Left renal cortex interstitium (tissue), 4 donors: Measurements from ENCODE around the gene ZNF454. TPM values are rescaled to one million over a fixed set of nuclear protein-coding genes. Genes with fewer than 3 reads are reported as not detected.
A peak's percentile ranks its signal among the peaks of the same experiment; 100 is the strongest.

Source experiments
- DNase-seq, 4 donors: peaks; one replicate each; pipeline ENCODE4 v3.0.0-alpha.2; 2013; ENCODE audit warnings: low read depth in 4 of 4, low spot score in 2 of 4, missing footprints in 1 of 4
- polyA plus RNA-seq, 4 donors: library from polyadenylated mRNA; unstranded; fragments of 120-200 nt; gene quantifications; one replicate each; pipeline ENCODE4 v1.2.1, GENCODE V29; 2013; ENCODE audit not compliant: insufficient read length in 4 of 4

Gene ZNF454
- 10 to 100 TPM in 1 of 4 donors, 1 to 10 TPM in 3; 5.1 to 10.6 (median 7.0) TPM for polyA plus RNA-seq

GRCh38 chr5:178940569-178941360 lies at the start of gene ZNF454:
Gene ZNF454 (plus strand): TSS chr5:178941198. CDS start chr5:178942792, 1,594 bp downstream.
- DNase-seq: peak; percentile 89 to 95 (median 92)

- peak; percentile 41 to 66 (median 49) for DNase-seq
Observed at GRCh38 chr5:178895615-178896571, 45.1 kb upstream of the ZNF454 start, which contains the start of gene ZFP2. Gene ZFP2 (plus strand): TSS chr5:178895913. CDS start chr5:178931314, 35,401 bp downstream.

DNA sequence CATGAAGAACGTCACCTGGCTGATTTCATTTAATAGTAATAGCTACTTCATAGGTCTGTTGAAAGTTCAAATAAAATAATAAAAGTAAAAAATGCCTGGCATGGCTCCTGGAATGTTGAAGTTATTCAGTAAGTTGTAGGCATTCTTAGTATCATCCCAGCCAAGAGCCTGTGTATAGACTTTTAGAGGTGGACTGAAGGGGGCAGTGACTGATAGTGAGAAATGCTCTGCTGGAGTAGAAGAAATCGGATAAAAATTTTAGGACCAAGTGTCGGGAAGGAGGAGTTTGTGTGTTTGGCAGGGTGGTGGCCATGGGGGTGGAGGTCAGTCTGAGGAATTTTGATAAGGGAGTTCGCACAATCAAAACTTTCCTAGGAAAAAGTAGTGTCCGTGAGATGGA lies 41.7 kb upstream of the ZNF454 start:
- DNase-seq: no peak

DNA sequence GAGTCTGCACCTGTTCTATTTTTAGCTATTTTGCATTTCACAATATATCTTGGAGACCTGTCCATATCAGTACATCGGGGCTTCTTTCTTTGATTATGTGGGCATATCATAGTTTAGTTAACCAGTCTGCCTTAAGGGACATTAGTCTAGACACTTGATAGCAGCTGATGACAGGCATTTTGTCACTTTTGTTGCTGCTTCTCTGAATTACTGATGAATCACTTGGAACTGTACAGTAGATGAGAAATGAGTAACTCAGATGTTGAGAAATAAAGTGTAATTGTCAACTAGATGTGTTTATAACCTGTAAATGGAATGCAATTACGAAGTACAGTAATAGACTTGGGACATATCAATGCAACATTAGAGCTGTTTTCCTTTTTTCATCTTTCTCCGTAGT lies 38.1 kb upstream of the ZNF454 start:
- no peak for DNase-seq

DNA sequence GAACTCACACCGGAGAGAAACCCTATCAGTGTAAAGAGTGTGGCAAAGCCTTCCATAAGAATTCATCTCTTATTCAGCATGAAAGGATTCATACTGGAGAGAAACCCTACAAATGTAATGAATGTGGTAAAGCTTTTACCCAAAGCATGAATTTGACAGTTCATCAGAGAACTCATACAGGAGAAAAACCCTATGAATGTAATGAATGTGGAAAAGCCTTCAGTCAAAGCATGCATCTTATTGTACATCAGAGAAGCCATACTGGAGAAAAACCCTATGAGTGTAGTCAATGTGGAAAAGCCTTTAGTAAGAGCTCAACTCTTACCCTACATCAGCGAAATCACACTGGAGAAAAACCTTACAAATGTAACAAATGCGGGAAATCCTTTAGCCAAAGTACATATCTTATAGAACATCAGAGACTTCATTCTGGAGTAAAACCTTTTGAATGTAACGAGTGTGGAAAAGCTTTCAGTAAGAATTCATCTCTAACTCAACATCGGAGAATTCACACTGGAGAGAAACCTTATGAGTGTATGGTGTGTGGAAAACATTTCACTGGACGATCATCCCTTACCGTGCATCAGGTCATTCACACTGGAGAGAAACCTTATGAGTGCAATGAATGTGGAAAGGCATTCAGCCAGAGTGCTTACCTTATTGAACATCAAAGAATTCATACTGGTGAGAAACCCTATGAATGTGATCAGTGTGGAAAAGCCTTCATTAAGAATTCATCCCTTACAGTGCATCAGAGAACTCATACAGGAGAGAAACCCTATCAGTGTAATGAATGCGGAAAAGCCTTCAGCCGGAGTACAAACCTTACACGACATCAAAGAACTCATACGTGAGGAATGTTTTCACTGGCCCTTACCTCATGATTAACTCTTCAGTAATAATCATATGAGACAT lies 8.9 kb upstream of the ZNF454 start:
- no peak for DNase-seq

DNA sequence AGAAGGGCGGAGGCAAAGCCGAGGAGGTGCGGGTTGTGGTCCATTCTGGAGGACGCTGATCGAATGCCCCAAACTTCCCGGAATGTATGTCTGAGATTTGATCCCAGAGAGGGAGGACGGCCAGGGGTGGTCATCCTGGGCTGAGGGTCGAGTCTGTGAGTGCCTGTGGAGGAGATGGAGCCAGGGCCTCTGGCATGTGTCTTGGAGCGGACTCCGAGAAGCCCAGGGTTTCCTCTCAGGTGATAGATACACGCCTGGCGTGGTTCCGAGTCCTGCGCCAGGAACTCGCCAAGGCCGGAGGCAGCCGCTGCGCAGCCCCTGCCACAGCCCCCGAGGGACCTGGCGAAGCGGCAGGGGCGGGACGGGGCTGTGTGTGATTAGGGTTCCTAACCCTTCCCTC lies 363 bp downstream of the ZNF454 start:
- DNase-seq: no peak

DNA sequence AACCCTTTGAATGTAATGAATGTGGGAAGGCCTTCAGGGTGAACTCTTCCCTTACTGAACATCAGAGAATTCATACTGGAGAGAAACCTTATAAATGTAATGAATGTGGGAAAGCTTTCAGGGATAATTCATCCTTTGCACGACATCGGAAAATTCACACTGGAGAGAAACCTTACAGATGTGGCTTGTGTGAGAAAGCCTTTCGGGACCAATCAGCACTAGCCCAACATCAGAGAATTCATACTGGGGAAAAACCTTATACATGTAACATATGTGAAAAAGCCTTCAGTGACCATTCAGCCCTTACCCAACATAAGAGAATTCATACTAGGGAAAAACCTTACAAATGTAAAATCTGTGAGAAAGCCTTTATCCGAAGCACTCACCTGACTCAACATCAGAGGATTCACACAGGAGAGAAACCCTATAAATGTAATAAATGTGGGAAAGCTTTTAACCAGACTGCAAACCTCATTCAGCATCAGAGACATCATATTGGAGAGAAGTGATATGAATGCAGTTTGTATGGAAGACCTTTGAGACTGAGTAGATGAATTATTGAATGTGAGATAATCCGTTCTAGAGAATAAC lies 24.6 kb downstream of the ZNF454 start:
- no peak for DNase-seq

DNA sequence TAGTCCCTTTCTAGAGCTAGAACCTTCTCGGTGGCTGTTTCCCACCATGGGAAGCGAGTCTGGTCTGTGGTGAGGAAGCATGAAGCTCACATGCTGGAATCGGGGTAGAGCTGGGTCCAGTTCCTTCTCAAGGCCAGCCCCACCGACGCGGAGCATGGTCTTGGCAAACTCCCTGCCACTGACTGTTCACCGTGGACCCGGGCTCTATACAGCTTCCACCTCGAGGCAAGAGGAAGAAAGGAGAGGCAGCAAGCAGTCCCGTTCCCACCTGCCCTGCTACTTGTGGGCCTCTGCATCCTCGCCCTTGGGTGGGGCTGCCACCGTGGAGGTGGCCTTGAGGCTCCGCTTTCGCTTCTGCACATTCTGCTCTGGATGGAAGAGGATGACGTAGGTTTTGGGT lies 40.4 kb downstream of the ZNF454 start:
- no peak for DNase-seq

DNA sequence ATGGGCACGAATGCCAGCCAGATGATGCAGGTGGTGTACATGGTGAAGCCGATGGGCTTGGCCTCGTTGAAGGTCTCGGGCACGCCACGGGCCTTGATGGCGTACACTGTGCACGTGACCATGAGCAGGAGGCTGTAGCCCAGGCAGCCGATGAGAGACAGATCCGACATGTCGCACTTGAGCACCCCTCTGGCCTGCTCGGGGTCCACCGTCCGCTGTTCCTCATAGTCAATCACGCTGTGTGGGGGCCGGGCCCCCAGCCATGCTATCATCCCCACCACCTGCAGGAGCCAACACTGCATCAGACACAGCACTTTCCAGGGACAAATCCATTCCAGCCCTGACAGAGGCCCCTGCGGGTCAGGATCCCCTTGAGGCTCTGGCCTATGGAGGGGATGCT lies 41.9 kb downstream of the ZNF454 start:
- DNase-seq: no peak

- DNase-seq: no peak
Observed at GRCh38 chr5:178983728-178984127, 42.7 kb downstream of the ZNF454 start.

GRCh38 chr5:178984145-178985072 lies 43.4 kb downstream of the ZNF454 start:
- no peak for DNase-seq

- DNase-seq: no peak
Observed at GRCh38 chr5:178986326-178986960, 45.4 kb downstream of the ZNF454 start.

- DNase-seq: no peak
Observed at GRCh38 chr5:178988436-178989220, 47.6 kb downstream of the ZNF454 start.

DNA sequence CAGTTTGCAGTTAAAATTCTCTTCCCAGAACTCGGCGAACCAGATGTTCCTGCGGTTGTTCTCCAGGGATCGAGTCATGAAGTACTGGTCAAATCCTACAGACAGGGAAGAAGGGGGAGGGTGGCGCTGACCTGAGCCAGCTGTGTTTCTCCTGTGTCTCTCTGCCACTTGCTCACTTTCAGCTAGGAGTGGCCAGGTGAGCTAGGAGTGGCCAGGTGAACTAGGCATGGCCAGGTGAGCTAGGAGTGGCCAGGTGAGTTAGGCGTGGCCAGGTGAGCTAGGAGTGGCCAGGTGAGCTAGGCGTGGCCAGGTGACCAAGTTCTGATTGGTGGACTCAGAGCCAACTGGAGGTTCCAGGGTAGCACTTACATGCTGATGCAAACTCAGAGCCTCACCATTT lies 48.3 kb downstream of the ZNF454 start:
- no peak for DNase-seq

GRCh38 chr5:178990491-178990890 lies 49.5 kb downstream of the ZNF454 start:
- DNase-seq: no peak

GRCh38 chr5:178991190-178992145 lies 50.5 kb downstream of the ZNF454 start:
- DNase-seq: no peak
